ENCODE data around the gene GPX2. TPM values are rescaled to one million over a fixed set of nuclear protein-coding genes. Genes with fewer than 3 reads are reported as not detected.

The GPX2 gene
- total RNA-seq, 4 donors from 2014 or later = not detected

DNA sequence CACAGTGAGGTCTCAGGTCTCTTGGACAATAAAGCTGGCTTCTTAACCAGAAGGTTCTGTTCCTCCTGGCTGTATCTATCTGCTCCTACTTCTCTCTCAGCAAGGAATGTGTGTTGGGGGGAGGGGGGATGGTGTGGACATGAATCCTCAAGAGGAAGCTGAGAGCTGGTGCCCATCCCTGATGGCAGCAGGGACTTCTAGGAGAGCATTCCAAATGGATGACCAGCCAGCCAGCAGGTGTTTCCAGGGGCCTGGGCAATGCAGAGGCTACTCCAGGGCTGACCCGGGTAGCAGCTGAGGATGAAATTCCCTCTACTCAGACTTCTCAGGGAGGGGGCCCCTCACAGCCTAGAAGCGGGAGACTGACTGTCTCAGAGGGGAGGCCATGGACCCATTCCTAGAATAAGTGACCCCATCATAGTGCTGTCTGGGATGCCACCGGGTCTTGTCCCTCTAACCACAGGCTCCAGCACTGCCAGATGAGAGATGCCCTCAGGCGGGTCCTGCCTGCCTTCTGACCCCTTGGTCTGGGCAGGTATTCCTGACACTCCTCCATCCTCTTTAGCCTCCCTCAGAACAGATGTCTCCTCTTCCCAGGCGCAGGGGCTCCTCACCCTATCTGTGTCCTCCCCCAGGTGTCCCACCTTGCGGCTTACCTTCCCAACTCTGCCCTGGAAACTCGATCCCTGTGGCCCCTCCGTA lies 28.4 kb upstream of the GPX2 start:
- TF ChIP-seq, protein P1, sequence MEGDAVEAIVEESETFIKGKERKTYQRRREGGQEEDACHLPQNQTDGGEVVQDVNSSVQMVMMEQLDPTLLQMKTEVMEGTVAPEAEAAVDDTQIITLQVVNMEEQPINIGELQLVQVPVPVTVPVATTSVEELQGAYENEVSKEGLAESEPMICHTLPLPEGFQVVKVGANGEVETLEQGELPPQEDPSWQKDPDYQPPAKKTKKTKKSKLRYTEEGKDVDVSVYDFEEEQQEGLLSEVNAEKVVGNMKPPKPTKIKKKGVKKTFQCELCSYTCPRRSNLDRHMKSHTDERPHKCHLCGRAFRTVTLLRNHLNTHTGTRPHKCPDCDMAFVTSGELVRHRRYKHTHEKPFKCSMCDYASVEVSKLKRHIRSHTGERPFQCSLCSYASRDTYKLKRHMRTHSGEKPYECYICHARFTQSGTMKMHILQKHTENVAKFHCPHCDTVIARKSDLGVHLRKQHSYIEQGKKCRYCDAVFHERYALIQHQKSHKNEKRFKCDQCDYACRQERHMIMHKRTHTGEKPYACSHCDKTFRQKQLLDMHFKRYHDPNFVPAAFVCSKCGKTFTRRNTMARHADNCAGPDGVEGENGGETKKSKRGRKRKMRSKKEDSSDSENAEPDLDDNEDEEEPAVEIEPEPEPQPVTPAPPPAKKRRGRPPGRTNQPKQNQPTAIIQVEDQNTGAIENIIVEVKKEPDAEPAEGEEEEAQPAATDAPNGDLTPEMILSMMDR (IDR thresholded peaks at IDR 0.05; ENCODE audit: low read depth) = no peak

DNA sequence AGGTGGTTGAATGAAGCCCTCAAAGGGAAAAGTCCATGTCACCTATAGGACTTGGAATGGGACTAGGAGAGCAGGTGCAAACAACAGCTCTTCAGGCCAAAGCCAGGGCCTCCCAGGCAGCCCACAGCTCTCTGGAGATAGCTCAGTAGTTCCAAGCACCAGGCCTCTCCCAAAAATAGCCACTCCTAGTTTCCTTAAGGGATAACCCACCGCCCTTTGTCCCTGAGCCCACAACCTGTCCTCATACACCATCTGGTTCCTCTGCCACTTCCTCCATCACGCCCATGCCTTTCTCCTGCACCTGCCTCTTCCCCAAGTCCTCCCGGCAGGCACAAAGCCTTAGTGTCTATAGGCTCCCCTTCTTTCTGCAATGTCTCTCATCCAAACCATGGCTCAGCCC lies 27.5 kb upstream of the GPX2 start:
- TF ChIP-seq, protein P1 (IDR thresholded peaks at IDR 0.05; ENCODE audit: low read depth) = no peak

DNA sequence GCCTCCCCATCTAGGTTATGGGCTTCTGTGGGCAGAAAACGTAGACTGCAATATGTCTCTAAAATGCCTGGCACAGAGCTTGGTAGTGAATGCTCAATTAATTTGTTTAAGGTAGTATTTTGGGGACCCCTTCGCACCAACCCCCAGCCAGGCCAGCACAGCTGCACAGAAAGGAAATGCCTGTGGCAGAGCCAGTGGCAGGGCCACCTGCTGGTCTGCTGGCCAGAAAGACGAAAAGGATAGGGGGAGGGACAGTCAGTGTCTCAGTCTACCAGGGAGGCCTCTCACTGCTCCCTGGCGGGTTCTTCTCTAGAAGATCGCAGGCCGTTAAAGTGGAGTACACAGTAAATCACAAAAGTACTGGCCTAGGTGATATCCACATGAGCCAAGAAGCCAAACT lies 26.1 kb upstream of the GPX2 start:
- TF ChIP-seq, protein P1 (IDR thresholded peaks at IDR 0.05; ENCODE audit: low read depth) = no peak

DNA sequence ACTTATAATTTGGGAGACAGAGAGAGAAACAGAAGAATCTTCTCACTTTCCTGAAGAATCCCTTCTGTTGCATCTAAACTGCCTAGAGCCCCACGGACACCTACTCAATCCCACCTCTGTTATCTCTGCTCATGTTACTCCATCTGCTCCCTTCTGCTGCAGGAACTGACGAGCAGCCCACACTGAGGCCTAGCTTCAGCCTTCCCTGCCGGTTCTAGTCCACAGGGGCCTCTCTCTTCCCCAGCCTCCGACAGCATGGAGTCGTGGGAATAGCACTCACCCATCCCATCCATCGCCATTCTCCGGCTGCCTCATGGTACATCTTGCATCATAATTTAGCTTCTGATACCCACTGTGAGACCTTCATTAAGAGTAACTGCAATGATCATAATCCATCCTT lies 25.6 kb upstream of the GPX2 start:
- TF ChIP-seq, protein P1 (IDR thresholded peaks at IDR 0.05; ENCODE audit: low read depth) = no peak

DNA sequence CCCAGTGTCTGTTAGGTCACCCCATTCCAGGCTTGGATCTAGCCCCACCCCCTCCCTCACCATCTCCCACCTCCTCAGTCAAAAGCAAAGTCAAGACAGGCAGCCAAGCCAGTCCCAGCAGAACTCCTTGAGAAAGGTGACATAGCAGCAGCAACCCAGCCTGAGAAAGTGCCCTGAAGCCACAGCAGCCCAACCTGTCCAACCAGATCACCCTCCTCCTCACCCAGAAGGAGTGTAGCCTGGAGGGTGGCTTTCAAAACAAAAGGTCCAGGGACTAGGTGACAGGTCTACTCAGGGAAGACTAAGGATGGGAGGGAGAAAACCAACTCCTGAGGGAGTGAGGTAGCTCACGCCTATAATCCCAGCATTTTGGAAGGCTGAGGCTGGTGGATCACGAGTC lies 24.4 kb upstream of the GPX2 start:
- TF ChIP-seq, protein P1 (IDR thresholded peaks at IDR 0.05; ENCODE audit: low read depth) = no peak

DNA sequence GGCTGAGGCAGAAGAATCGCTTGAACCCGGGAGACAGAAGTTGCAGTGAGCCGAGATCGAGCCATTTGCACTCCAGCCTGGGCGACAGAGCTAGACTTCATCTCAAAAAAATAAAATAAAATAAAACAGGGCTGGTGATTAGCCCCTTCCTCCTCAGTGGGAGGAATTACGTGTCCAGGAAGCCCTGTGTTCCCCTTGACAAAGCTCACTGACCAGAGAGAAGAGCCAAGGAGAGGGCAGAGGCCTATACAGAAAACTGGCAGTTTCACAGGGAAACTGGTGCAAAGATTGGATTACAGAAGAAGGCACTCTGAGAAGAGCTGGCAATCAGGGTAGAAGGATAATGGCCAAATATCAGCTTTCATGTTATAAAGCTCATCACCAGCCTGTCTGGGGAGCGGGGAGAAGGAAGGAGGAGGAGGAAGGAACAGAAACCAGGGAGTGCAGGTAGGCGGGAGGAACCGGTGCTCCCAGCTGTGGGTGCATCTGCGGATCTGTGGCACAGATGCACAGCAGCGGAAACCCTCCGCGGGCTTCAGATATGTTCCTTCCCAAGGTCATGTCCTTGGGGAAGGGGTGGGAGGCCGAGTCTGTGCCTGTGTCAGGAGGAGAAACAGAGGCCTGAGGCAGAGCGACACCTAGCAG lies 22.9 kb upstream of the GPX2 start:
- TF ChIP-seq, protein P1 (IDR thresholded peaks at IDR 0.05; ENCODE audit: low read depth) = no peak

DNA sequence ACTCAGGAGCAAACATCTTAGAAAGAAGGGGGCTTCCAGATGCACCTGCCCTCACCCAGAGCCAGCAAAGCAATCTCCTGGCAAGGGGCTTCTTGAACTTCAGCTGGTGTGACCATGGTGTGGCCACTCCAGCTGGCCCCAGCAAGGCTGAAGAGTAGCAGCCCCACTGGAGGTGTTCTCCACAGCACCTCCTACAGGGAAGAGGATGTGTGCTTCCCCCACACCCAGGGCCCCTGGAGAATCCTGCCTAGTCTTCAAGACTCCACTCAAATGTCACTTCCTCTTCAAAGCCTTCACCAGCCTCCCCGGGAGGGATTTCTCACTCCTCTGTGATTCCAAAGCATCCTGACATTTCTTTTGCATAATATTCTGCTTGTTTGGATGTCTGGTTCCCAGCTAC lies 21.1 kb upstream of the GPX2 start:
- TF ChIP-seq, protein P1 (IDR thresholded peaks at IDR 0.05; ENCODE audit: low read depth) = no peak
